ENCODE measurements around the gene OMA1. TPM values are rescaled to one million over a fixed set of nuclear protein-coding genes. Genes with fewer than 3 reads are reported as not detected.

Gene OMA1
- total RNA-seq, 1 experiment from 2014 or later: 21.9 TPM

- Histone ChIP-seq H3K4me1 (ENCODE audit: control insufficient read depth in 1 of 2, insufficient read depth in 2 of 2, low read length in 2 of 2) (no peaks in the 10 kb centered on the region), H3K4me2 (ENCODE audit: low read length) (no peak overlapping the region), H3K27me3 (ENCODE audit: insufficient read depth, low read length) (peaks cover 23% of the 10 kb centered on the region; the same call in 1 of the 2 replicates), H3K9me2 (ENCODE audit: insufficient read depth) (no peaks in the 10 kb centered on the region), H4K20me1 (ENCODE audit: insufficient read depth) (no peaks in the 10 kb centered on the region), H3K79me2 (ENCODE audit: insufficient read depth, low read length) (no peaks in the 10 kb centered on the region), H3K36me3 (ENCODE audit: control insufficient read depth in 1 of 2, insufficient read depth in 2 of 2, low read length in 2 of 2) (no peaks in the 10 kb centered on the region), H2AFZ (ENCODE audit: low read depth, low read length, poor library complexity, severe bottlenecking) (no peak overlapping the region), H3K27ac (ENCODE audit: low read depth, low read length) (no peak overlapping the region), H3K9me3 (ENCODE audit: control insufficient read depth in 1 of 2, insufficient read depth in 1 of 2, low read depth in 1 of 2, low read length in 2 of 2) (no peaks in the 10 kb centered on the region), H3K9ac (ENCODE audit: low read length) (no peak overlapping the region), H3K4me3 (replicated peaks in 1 of 2; ENCODE audit: low read depth in 1 of 2, low read length in 2 of 2) (no peak overlapping the region)
- ChIA-PET CTCF (no interaction called here), RAD21 (ENCODE audit: low non-redundant PET in 1 of 2, low total read pairs in 2 of 2, uncharacterized antibody in 2 of 2, unreplicated experiment in 2 of 2) (no interaction called here), POLR2A (no interaction called here)
- ATAC-seq (no peak), DNase-seq (ENCODE audit: low read depth, low spot score) (no peak)
- TF ChIP-seq ELF1 (IDR thresholded peaks at IDR 0.05; ENCODE audit: borderline replicate concordance, low read depth) (no peak), MAX (IDR thresholded peaks at IDR 0.05) (no peak), EZH2phosphoT487 (IDR thresholded peaks at IDR 0.05; ENCODE audit: borderline replicate concordance) (no peak), REST (IDR thresholded peaks at IDR 0.05; ENCODE audit: low read depth) (no peak), SRF (IDR thresholded peaks at IDR 0.05; ENCODE audit: low read depth) (no peak), SP1 (IDR thresholded peaks at IDR 0.05; ENCODE audit: low read depth) (no peak), YY1 (IDR thresholded peaks at IDR 0.05; ENCODE audit: extremely low read depth, insufficient replicate concordance, low read depth, low read length) (no peak)
- intact Hi-C loops (cut with micrococcal nuclease): no loop called here
- no TSS peak for BruUV-seq (replicated peaks)
Observed at GRCh38 chr1:58442114-58442513, 104.4 kb downstream of the OMA1 start.

Data from HCT116 (cell line).